HEK293T (cell line): Measurements from ENCODE around the gene CIT.

Experiments used
- CTCF ChIA-PET: fragments of 350-600 bp; formaldehyde crosslinking; extraction: SDS; loops from one replicate; lab custom pipeline; 2021; ENCODE audit warnings: antibody characterized with exemption, inconsistent platforms; lab: Yijun Ruan, JAX
- POLR2A ChIA-PET: fragments of 350-600 bp; formaldehyde crosslinking; extraction: SDS; loops from one replicate; lab custom pipeline; 2020; ENCODE audit warnings: antibody characterized with exemption, inconsistent platforms; lab: Yijun Ruan, JAX
- DNase-seq: peaks from one replicate; pipeline ENCODE4 v3.0.0; 2012; ENCODE audit warnings: mixed read lengths; ENCODE audit errors: extremely low spot score
- ARNT ChIP-seq: fragments of 450-650 bp; IDR thresholded peaks from 2 replicates; pipeline ENCODE4 v1.6.1; 2017; ENCODE audit warnings: mild to moderate bottlenecking
- BHLHE40 ChIP-seq: fragments of 450-650 bp; IDR thresholded peaks from 2 replicates; pipeline ENCODE4 v1.6.1; 2016; ENCODE audit warnings: mild to moderate bottlenecking, moderate library complexity, borderline replicate concordance
- CTBP1 ChIP-seq: fragments of 450-650 bp; IDR thresholded peaks from 2 replicates; pipeline ENCODE4 v1.6.1; 2016; ENCODE audit warnings: borderline replicate concordance
- ELF4 ChIP-seq: fragments of 450-650 bp; IDR thresholded peaks from 2 replicates; pipeline ENCODE4 v1.6.1; 2017; ENCODE audit warnings: antibody characterized with exemption
- FOXA1 ChIP-seq: fragments of 450-650 bp; IDR thresholded peaks from 2 replicates; pipeline ENCODE4 v1.6.1; 2016; ENCODE audit warnings: mild to moderate bottlenecking
- FOXK2 ChIP-seq: fragments of 450-650 bp; IDR thresholded peaks from 2 replicates; pipeline ENCODE4 v1.6.1; 2016; ENCODE audit warnings: mild to moderate bottlenecking
- FOXM1 ChIP-seq: fragments of 450-650 bp; IDR thresholded peaks from 2 replicates; pipeline ENCODE4 v1.6.1; 2017; ENCODE audit warnings: mild to moderate bottlenecking, borderline replicate concordance
- HDGF ChIP-seq: fragments of 450-650 bp; IDR thresholded peaks from 2 replicates; pipeline ENCODE4 v1.6.1; 2017; ENCODE audit warnings: antibody characterized with exemption, borderline replicate concordance
- L3MBTL2 ChIP-seq: fragments of 450-650 bp; conservative IDR thresholded peaks from 2 replicates; pipeline ENCODE4 v1.6.1; 2016; ENCODE audit warnings: mild to moderate bottlenecking
- LEF1 ChIP-seq: fragments of 450-650 bp; IDR thresholded peaks from 2 replicates; pipeline ENCODE4 v1.6.1; 2017; ENCODE audit warnings: mild to moderate bottlenecking, borderline replicate concordance
- NFRKB ChIP-seq: fragments of 450-650 bp; IDR thresholded peaks from 2 replicates; pipeline ENCODE4 v1.6.1; 2016; ENCODE audit warnings: mild to moderate bottlenecking, moderate library complexity
- PKNOX1 ChIP-seq: fragments of 450-650 bp; IDR thresholded peaks from 2 replicates; pipeline ENCODE4 v1.6.1; 2016
- SP1 ChIP-seq: fragments of 450-650 bp; IDR thresholded peaks from 2 replicates; pipeline ENCODE4 v1.6.1; 2017
- SUZ12 ChIP-seq: fragments of 450-650 bp; IDR thresholded peaks from 2 replicates; pipeline ENCODE4 v1.6.1; 2016; ENCODE audit warnings: mild to moderate bottlenecking
- TARDBP ChIP-seq: fragments of 450-650 bp; IDR thresholded peaks from 2 replicates; pipeline ENCODE4 v1.6.1; 2016
- ZNF384 ChIP-seq: fragments of 450-650 bp; IDR thresholded peaks from 2 replicates; pipeline ENCODE4 v1.6.1; 2016

Gene CIT

GRCh38 chr12:119748497-119748896, 128.6 kb downstream of the CIT start:
- no peak for TF ChIP-seq LEF1
- no peak for TF ChIP-seq ELF4
- no peak for TF ChIP-seq BHLHE40
- TF ChIP-seq FOXA1: no peak
- TF ChIP-seq SP1: no peak
- TF ChIP-seq TARDBP: no peak
- no peak for TF ChIP-seq L3MBTL2
- TF ChIP-seq ARNT: no peak
- TF ChIP-seq SUZ12: no peak
- no peak for TF ChIP-seq PKNOX1
- no peak for TF ChIP-seq NFRKB
- TF ChIP-seq FOXK2: no peak
- TF ChIP-seq HDGF: no peak
- TF ChIP-seq ZNF384: no peak
- TF ChIP-seq FOXM1: no peak

GRCh38 chr12:119746169-119746568, 131.0 kb downstream of the CIT start:
- ChIA-PET CTCF (no interaction called here), POLR2A (no interaction called here)
- DNase-seq: no peak
- TF ChIP-seq TARDBP (no peak), ELF4 (no peak), FOXM1 (no peak), L3MBTL2 (no peak), FOXK2 (no peak), ARNT (no peak), BHLHE40 (no peak), SUZ12 (no peak), ZNF384 (no peak), LEF1 (no peak), HDGF (no peak), SP1 (no peak), PKNOX1 (no peak), CTBP1 (no peak)

More at GRCh38 chr12:119748497-119748896, 128.6 kb downstream of the CIT start:
- ChIA-PET POLR2A (no interaction called here), CTCF (no interaction called here)
- DNase-seq: no peak

DNA sequence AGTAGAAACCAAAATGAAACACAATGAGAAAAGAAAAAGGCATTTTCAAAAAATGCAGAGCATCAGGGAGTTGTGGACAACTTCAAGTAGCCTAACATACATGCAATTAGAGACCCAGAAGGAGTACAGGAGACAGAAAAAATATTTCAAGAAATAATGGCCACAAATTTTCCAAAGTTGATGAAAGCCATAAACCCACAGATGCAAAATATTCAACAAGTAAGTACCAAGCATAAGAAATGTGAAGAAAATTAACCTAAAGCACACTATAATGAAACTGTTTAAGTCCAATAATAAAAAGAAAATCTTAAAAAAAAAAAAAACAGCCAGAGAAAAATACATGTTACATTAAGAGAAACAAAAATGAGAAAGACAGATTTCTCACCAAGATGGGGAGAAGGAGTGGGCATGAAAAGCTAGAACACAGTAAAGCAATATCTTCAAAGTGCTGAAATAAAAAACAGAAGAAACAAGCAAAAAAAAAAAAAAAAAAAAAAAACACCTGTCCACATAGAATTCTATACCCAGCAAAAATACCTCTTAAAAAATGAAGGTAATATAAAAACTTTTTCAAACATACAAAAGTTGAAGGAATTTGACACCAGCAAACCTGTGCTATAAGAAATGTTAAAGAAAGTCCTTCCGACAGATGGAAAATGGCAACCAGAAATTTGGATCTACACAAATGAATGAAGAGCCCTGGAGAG, 132.1 kb downstream of the CIT start:
- ChIA-PET POLR2A (no interaction called here), CTCF (no interaction called here)
- DNase-seq: no peak
- no peak for TF ChIP-seq ARNT
- peak; percentile 86 for TF ChIP-seq ZNF384

DNA sequence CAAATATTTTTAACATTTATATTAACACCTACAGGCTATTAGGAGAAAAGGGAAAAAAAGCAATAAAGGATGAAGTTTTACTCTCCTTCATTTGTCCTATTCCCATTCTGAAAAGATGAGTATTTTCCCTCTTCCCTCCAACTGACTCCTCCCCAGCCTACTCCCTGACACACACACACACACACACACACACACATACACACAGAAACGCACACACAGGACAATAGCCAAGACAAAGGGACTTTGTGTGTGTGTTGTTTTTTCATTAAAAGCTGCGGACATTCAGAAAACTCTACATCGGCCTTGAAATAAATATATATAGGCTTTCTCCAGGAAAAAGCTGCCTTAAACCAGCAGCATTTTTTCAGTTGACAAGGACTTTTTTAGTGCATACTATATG, 134.4 kb downstream of the CIT start:
- TF ChIP-seq CTBP1 (no peak), ZNF384 (no peak), LEF1 (no peak), SUZ12 (no peak), HDGF (no peak), FOXK2 (no peak), NFRKB (no peak), ELF4 (no peak), L3MBTL2 (no peak), SP1 (no peak), BHLHE40 (no peak), FOXM1 (no peak), TARDBP (no peak), ARNT (no peak), PKNOX1 (no peak)
- ChIA-PET CTCF (no interaction called here), POLR2A (no interaction called here)
- DNase-seq: no peak

GRCh38 chr12:119740830-119741229, 136.3 kb downstream of the CIT start:
- POLR2A ChIA-PET: no interaction called here
- TF ChIP-seq LEF1 (no peak), NFRKB (no peak), ZNF384 (no peak), L3MBTL2 (no peak), CTBP1 (no peak), FOXA1 (no peak), HDGF (no peak), BHLHE40 (no peak), FOXK2 (no peak), FOXM1 (no peak), PKNOX1 (no peak), ARNT (no peak), SUZ12 (no peak), TARDBP (no peak)
- CTCF ChIA-PET: no interaction called here
- DNase-seq: no peak
